Measurements from ENCODE around the gene STX3.

- TF ChIP-seq POLR2AphosphoS5 (IDR thresholded peaks at IDR 0.05) (no peak), CTCF (IDR thresholded peaks at IDR 0.05) (no peak), POLR2A (IDR thresholded peaks at IDR 0.05) (no peak), EP300 (IDR thresholded peaks at IDR 0.05) (no peak)
Observed at GRCh38 chr11:59810911-59811259, 55.7 kb downstream of the STX3 start.

Measured in stomach (tissue), 4 donors.